ENCODE measurements around the gene IQGAP1.
A peak's percentile ranks its signal among the peaks of the same experiment; 100 is the strongest.
"Not testable (repeated sequence)": the region's sequence is repeated elsewhere in the genome, so short reads cannot be mapped to it uniquely, and the experiment has no call there.

The IQGAP1 gene

DNA sequence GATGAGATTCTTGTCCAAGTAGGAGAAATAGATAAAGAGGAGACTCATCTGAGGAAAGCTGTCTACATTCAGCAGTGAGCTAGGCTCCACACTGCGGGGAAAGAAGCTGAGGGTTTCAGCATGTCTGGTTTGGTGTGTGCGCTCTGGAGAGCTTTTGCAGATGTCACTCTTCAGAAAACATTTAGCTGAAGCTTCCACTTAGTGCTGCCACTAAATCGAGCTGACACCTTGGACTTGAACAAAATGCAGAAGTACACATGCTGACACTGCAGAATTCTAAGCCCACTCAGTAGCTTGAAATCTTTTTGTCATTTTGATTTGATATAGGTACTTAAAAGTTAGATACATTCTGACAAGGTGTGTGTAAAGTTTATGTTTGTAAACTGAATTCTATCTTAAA, 109.3 kb downstream of the IQGAP1 start:
- Mint-ChIP-seq H3K27me3 (no peaks in the 10 kb centered on the region), H3K27ac (no peak overlapping the region), H3K9me3 (no peaks in the 10 kb centered on the region), H3K4me1 (peaks cover 15% of the 10 kb centered on the region), H3K4me3 (no peak overlapping the region)
- DNase-seq, result no peak
- no peak for ATAC-seq

DNA sequence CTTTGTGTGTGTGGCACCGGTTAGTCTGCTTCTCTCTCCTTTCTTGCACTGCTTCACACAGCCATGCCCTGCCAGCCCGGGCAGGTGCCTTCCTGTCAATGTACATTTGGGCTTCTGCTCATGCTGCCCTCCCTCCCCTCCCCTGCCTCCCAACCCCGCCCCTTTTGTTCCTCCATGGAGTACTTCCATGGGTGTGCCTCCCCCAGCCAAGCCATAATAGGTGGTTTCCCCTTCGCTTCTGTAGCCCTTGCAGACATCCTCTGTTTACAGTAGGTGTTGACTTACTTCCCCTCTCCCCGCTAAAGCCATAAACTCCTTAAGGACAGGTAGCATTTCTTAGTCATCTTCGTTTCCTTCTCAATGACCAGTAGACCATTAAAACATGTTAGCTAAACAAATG, 109.9 kb downstream of the IQGAP1 start:
- Mint-ChIP-seq H3K27ac (no peak overlapping the region), H3K4me3 (no peak overlapping the region), H3K27me3 (no peaks in the 10 kb centered on the region), H3K9me3 (no peaks in the 10 kb centered on the region), H3K4me1 (peaks cover 11% of the 10 kb centered on the region)
- DNase-seq (no peak), ATAC-seq (no peak)

DNA sequence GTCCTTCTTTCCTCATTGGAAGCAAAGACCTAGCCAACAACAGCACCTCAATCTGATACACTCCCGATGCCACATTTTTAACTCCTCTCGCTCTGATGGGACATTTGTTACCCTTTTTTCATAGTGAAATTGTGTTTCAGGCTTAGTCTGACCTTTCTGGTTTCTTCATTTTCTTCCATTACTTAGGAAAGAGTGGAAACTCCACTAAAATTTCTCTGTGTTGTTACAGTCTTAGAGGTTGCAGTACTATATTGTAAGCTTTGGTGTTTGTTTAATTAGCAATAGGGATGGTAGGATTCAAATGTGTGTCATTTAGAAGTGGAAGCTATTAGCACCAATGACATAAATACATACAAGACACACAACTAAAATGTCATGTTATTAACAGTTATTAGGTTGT, 112.1 kb downstream of the IQGAP1 start:
- H3K4me3 Mint-ChIP-seq, result no peak overlapping the region
- peak overlapping the region in 1 of 2 donors; percentile 3 for H3K27ac Mint-ChIP-seq
- no peaks in the 10 kb centered on the region for H3K4me1 Mint-ChIP-seq
- DNase-seq, result no peak
- ATAC-seq, result no peak
- H3K27me3 Mint-ChIP-seq, result no peaks in the 10 kb centered on the region
- H3K9me3 Mint-ChIP-seq, result no peaks in the 10 kb centered on the region

DNA sequence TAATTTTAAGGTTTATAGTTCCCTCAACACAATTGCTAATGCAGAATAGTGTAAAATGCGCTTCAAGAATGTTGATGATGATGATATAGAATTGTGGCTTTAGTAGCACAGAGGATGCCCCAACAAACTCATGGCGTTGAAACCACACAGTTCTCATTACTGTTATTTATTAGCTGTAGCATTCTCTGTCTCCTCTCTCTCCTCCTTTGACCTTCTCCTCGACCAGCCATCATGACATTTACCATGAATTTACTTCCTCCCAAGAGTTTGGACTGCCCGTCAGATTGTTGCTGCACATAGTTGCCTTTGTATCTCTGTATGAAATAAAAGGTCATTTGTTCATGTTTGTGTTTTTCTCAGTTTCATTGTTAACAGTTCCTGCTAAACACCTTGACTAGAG, 113.9 kb downstream of the IQGAP1 start:
- H3K4me3 Mint-ChIP-seq, result no peak overlapping the region
- DNase-seq (no peak), ATAC-seq (no peak)
- H3K9me3 Mint-ChIP-seq, result no peaks in the 10 kb centered on the region
- no peaks in the 10 kb centered on the region for H3K4me1 Mint-ChIP-seq
- no peak overlapping the region for H3K27ac Mint-ChIP-seq
- H3K27me3 Mint-ChIP-seq, result no peaks in the 10 kb centered on the region

DNA sequence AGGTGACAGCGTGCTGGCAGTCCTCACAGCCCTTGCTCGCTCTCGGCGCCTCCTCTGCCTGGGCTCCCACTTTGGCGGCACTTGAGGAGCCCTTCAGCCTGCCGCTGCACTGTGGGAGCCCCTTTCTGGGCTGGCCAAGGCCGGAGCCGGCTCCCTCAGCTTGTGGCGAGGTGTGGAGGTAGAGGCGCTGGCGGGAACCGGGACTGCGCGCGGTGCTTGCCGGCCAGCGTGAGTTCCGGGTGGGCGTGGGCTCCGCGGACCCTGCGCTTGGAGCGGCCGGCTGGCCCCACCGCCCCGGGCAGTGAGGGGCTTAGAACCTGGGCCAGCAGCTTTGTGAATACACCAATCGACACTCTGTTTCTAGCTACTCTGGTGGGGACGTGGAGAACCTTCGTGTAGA, 122.7 kb downstream of the IQGAP1 start:
- not testable (repeated sequence) for H3K27me3 Mint-ChIP-seq, H3K9me3 Mint-ChIP-seq, DNase-seq
- ATAC-seq, result peak; percentile 7
- H3K4me1 Mint-ChIP-seq, result peaks cover 27% of the 10 kb centered on the region
- peak overlapping the region; percentile 79 for H3K4me3 Mint-ChIP-seq
- H3K27ac Mint-ChIP-seq, result peak overlapping the region; percentile 57 to 67

DNA sequence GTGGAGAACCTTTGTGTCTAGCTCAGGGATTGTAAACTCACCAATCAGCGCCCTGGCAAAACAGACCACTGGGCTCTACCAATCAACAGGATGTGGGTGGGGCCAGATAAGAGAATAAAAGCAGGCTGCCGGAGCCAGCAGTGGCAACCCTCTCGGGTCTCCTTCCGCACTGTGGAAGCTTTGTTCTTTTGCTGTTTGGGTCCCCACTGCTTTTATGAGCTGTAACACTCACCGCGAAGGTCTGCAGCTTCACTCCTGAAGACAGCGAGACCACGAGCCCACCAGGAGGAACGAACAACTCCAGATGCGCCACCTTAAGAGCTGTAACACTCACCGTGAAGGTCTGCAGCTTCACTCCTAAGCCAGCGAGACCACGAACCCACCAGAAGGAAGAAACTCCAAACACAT, 123.2 kb downstream of the IQGAP1 start:
- peaks cover 31% of the 10 kb centered on the region for H3K4me1 Mint-ChIP-seq
- not testable (repeated sequence) for H3K27me3 Mint-ChIP-seq, H3K9me3 Mint-ChIP-seq
- DNase-seq (peak; percentile 50 to 65), ATAC-seq (peak; percentile 69)
- peak overlapping the region; percentile 79 for H3K4me3 Mint-ChIP-seq
- peak overlapping the region; percentile 57 to 67 for H3K27ac Mint-ChIP-seq

DNA sequence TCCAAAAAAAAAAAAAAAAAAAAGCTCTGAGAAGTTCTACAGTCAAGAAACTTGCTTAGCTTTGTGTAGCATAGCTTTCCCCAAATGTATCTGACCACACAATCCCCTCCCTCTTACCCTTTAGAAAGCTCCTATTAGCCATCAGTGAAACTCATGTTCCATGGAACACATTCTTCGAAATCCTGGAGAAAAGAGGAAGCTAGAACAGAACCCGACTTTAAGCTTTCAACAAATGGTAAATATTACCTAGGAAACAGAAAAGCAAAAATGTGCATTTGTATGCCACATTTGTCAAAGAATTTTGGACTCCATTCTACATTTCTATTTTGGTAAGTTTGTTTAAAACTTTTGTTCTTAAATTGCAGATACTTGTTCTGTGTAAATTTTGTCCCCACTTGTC, 124.2 kb downstream of the IQGAP1 start:
- H3K4me1 Mint-ChIP-seq, result peaks cover 32% of the 10 kb centered on the region
- no peaks in the 10 kb centered on the region for H3K9me3 Mint-ChIP-seq
- no peak overlapping the region for H3K27ac Mint-ChIP-seq
- no peak for ATAC-seq
- no peaks in the 10 kb centered on the region for H3K27me3 Mint-ChIP-seq
- H3K4me3 Mint-ChIP-seq, result peak overlapping the region in 1 of 2 donors; percentile 7
- DNase-seq, result no peak

DNA sequence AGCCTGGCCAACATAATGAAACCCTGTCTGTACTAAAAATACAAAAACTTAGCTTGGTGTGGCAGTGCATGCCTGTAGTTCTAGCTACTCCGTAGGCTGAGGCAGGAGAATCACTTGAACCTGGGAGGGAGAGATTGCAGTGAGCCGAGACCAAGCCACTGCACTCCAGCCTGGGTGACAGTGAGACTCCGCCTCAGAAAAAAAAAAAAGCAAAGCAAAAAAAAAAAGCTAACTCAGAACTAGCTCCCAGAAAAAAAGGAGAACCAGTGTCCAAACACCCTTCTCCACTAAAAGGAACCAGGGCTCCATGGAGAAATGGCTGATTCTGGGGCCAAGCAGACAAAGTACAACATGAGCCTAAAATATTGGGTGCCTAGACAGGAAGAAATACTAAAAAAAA, 124.9 kb downstream of the IQGAP1 start:
- Mint-ChIP-seq H3K27me3 (no peaks in the 10 kb centered on the region), H3K9me3 (no peaks in the 10 kb centered on the region), H3K4me3 (no peak overlapping the region), H3K27ac (peak overlapping the region in 1 of 2 donors; percentile 12), H3K4me1 (peaks cover 32% of the 10 kb centered on the region)
- DNase-seq (no peak), ATAC-seq (no peak)

DNA sequence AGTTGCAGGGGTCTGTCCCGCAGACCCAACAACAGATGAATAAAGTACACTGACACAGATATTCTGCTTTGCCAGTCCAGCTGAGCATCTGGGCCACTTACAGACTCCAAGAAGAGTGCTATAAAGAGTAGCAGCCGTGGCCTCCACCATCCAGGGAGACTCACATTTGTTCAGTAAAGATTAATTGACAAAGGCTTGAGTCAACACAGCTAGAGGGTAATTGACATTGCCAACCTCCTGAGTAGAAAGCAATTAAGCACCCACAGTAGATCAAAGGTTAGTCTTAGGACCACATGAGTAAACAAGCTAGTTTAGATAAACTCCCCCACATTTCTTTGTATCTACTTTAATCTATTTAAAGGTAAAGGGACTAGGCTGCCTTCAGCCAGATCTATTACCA, 125.4 kb downstream of the IQGAP1 start:
- Mint-ChIP-seq H3K9me3 (no peaks in the 10 kb centered on the region), H3K4me3 (no peak overlapping the region), H3K27me3 (no peaks in the 10 kb centered on the region), H3K27ac (no peak overlapping the region), H3K4me1 (peaks cover 32% of the 10 kb centered on the region)
- DNase-seq (no peak), ATAC-seq (no peak)

DNA sequence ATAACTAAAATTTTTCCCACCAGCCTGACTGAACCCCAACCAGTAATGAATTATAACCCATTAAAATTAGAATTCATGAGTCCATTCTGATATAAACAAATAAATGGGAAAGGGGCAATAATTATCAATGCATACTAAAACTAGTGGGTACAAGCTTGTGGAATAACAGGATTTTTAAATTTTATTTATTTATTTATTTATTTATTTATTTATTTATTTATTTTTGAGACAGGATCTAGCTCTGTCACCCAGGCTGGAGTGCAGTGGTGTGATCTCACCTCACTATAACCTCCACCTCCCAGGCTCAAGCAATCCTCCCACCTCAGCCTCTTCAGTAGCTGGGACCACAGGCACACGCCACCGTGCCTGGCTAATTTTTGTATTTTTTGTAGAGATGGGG, 125.9 kb downstream of the IQGAP1 start:
- ATAC-seq, H3K4me3 Mint-ChIP-seq, H3K27me3 Mint-ChIP-seq, H3K9me3 Mint-ChIP-seq, DNase-seq, H3K27ac Mint-ChIP-seq: not testable (repeated sequence)
- peaks cover 32% of the 10 kb centered on the region for H3K4me1 Mint-ChIP-seq

DNA sequence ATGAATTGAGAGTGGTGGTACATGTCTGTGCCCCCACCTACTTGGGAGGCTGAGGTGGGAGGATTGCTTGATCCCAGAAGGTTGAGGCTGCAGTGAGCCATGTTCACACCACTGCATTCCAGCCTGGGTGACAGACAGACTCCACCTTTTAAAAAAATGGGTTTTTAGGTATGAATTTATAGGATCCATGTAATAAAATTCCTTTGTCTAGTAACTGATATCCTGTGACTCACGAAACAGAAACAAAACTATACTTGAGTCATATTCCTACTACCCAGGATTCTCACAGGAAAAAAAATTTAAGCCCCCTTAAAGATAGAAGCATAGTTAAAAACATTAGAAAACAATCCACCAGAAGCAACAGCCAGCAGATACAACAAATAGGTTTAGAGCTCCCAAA, 131.6 kb downstream of the IQGAP1 start:
- Mint-ChIP-seq H3K4me3 (no peak overlapping the region), H3K9me3 (no peaks in the 10 kb centered on the region), H3K27ac (no peak overlapping the region), H3K27me3 (no peaks in the 10 kb centered on the region), H3K4me1 (peaks cover 17% of the 10 kb centered on the region)
- ATAC-seq (no peak), DNase-seq (no peak)

DNA sequence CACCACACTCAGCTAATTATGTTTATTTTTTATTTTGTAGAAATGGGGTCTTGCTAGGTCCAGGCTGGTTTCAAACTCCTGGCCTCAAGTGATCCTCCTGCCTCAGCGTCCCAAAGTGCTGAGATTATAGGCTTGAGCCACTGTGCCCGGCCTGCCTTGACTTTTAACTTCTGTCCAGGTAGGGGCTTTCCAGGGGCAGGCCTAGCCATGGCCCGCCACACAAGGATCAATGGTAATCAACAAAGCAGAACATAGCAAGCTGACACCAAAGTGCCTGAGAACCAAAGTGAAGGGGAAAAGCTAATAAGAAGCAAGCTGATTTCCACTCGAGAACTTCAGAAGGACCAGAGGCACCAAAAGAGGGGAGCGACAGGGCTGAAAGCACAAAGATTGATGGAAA, 132.3 kb downstream of the IQGAP1 start:
- ATAC-seq, result no peak
- no peak overlapping the region for H3K4me3 Mint-ChIP-seq
- no peaks in the 10 kb centered on the region for H3K9me3 Mint-ChIP-seq
- no peak for DNase-seq
- H3K27ac Mint-ChIP-seq, result peak overlapping the region in 1 of 2 donors; percentile 86
- H3K4me1 Mint-ChIP-seq, result peaks cover 19% of the 10 kb centered on the region
- no peaks in the 10 kb centered on the region for H3K27me3 Mint-ChIP-seq

DNA sequence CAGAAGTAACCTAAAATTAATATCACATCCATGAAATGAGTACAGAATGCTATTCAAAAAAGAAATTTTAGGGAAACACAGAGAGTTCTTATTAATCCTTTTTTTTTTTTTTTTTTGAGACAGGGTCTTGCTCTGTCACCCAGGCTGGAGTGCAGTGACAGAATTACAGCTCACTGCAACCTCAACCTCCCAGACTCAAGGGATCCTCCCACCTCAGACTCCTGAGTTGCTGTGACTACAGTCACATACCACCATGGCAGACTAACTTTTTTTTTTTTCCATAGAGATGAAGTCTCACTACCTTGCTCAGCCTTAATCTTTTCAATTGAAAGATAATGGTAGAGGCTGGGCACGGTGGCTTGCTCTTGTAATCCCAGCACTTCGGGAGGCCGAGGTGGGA, 135.3 kb downstream of the IQGAP1 start:
- no peak overlapping the region for H3K4me3 Mint-ChIP-seq
- H3K4me1 Mint-ChIP-seq, result peaks cover 15% of the 10 kb centered on the region
- DNase-seq, result no peak
- H3K27ac Mint-ChIP-seq, result no peak overlapping the region
- ATAC-seq, result no peak
- H3K27me3 Mint-ChIP-seq, result no peaks in the 10 kb centered on the region
- no peaks in the 10 kb centered on the region for H3K9me3 Mint-ChIP-seq

DNA sequence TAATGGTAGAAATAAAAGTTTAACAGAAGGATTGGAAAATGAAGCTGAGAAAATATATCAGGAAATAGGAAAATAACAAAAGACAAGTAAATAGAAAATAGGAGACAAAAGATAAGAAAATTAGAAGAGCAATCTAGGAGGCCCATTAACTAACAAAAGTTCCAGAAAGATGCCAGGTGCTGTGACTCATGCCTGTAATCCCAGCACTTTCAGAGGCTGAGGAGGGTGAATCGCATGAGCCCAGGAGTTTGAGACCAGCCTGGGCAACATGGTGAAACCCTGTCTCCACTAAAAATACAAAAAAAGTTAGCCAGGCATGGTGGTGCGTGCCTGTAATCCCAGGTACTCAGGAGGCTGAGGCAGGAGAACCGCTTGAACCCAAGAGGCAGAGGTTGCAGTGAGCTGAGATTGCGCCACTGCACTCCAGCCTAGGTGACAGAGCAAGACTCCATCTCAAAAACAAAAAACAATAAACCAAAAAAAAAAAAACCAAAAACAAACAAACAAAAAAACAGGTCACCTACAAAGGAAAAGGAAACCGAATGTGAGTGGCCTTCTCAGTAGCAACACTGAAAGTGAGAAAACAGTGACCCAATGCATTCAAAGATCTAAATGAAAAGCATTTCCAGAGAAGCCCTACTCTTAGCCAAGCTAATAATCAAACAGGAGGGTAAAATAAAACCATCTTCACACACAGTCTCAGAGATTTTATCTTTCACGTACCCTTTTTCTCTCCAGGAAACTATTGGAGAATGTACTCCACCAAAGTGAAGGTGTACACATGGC, 136.2 kb downstream of the IQGAP1 start:
- H3K4me3 Mint-ChIP-seq, DNase-seq, H3K27me3 Mint-ChIP-seq, ATAC-seq, H3K9me3 Mint-ChIP-seq: not testable (repeated sequence)
- Mint-ChIP-seq H3K4me1 (peaks cover 23% of the 10 kb centered on the region), H3K27ac (peak overlapping the region in 1 of 2 donors; percentile 77)

DNA sequence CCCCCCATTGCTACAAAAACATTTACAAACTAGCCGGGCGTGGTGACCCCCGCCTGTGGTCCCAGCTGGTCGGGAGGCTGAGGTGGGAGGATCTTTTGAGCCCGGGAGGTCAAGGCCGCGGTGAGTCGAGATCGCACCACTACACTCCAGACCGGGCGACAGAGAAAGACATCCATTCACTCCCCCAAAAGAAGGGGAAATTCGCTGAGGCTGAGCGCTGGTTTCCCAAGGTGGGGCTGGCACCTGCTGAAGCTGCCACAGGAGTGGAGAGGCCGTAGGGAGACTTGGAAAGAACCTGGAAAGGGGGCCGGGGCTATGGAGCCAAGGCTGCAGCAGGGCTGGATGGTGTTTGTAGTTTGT, 140.9 kb downstream of the IQGAP1 start:
- Mint-ChIP-seq H3K4me1 (peaks cover 54% of the 10 kb centered on the region), H3K9me3 (no peaks in the 10 kb centered on the region), H3K4me3 (peak overlapping the region; percentile 90 to 91), H3K27ac (peak overlapping the region; percentile 88 to 99), H3K27me3 (no peaks in the 10 kb centered on the region)
- ATAC-seq (no peak), DNase-seq (no peak)

DNA sequence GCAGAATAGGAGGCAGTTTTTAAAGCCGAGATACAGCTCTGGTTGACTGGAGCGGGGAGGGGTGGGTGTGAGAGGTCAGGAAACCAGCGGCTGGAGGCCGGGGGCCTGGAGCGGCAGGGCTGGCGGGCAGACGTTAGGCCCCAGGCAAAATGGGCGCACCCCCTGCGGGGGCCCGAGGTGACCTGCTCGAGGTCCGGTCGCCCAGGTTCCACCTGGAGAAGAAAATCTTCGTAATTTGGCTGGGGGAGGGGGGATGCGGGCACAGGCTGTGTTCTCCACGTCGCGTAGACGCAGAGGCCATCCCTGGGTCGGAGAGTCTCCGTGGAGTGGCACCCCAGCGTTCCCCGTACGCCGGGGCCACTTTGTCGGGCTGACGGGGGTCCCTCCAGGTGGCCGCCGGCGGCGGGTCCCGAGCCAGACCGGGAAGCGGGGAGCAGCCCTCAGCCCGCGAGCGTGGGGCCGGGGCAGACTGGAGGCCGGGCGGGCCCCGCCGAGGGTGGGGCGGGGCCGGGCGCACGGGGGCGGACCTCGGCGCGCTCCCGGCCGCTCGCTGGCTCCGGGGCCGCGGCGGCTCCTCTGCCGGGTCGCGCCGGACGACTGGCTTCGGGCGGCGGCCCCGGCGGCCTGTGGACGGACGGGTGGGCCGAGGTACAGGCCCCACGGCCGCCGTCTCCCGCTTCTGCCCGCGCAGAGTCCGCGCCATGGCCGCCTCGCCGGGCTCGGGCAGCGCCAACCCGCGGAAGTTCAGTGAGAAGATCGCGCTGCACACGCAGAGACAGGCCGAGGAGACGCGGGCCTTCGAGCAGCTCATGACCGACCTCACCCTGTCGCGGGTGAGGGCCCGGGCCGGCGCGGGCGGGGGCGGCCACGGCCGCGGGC, 141.6 kb downstream of the IQGAP1 start, which contains the start of gene CRTC3:
CRTC3 (plus strand) TSS at position 553 of the 879 bp plus-strand sequence; CDS start at position 702, 149 bp downstream.
- peaks cover 54% of the 10 kb centered on the region for H3K4me1 Mint-ChIP-seq
- peak within 1 kb of the TSS; percentile 97 to 99 for H3K27ac Mint-ChIP-seq
- no peaks in the 10 kb centered on the region for H3K9me3 Mint-ChIP-seq
- peak; percentile 61 to 68 for DNase-seq
- no peaks in the 10 kb centered on the region for H3K27me3 Mint-ChIP-seq
- peak within 1 kb of the TSS; percentile 92 to 100 for H3K4me3 Mint-ChIP-seq
- ATAC-seq, result peak; percentile 86

All from stimulated activated naive CD8-positive, alpha-beta T cell treated with anti-CD3 and anti-CD28 coated beads, Interleukin-15, amount 100 ng/mL, for 72 hours (primary cell).